Measurements from ENCODE around the gene ZDHHC14. TPM values are rescaled to one million over a fixed set of nuclear protein-coding genes. Genes with fewer than 3 reads are reported as not detected.
"Not testable (repeated sequence)": the region's sequence is repeated elsewhere in the genome, so short reads cannot be mapped to it uniquely, and the experiment has no call there.

The ZDHHC14 gene
- total RNA-seq, 2 experiments from 2014 or later, result 7.9 to 32.7 TPM

GRCh38 chr6:157561929-157562810 lies 181.2 kb downstream of the ZDHHC14 start:
- H3K9me3 Mint-ChIP-seq (ENCODE audit: low read depth), result no peaks in the 10 kb centered on the region
- H3K27me3 Mint-ChIP-seq, result peaks cover 16% of the 10 kb centered on the region
- H3K36me3 Mint-ChIP-seq, result peaks cover 13% of the 10 kb centered on the region
- no peak for ATAC-seq
- DNase-seq, result no peak
- H3K27ac Mint-ChIP-seq, result peak overlapping the region; percentile 41
- H3K4me3 Mint-ChIP-seq, result no peak overlapping the region
- peaks cover 69% of the 10 kb centered on the region for H3K4me1 Mint-ChIP-seq
- CTCF ChIA-PET, result interaction anchor here (0.9 to 2.3 kb wide), 3 partner anchors 9 to 24 kb away, joined by 3 to 5 read pairs (median 4); no protein-coding TSS in a partner anchor

DNA sequence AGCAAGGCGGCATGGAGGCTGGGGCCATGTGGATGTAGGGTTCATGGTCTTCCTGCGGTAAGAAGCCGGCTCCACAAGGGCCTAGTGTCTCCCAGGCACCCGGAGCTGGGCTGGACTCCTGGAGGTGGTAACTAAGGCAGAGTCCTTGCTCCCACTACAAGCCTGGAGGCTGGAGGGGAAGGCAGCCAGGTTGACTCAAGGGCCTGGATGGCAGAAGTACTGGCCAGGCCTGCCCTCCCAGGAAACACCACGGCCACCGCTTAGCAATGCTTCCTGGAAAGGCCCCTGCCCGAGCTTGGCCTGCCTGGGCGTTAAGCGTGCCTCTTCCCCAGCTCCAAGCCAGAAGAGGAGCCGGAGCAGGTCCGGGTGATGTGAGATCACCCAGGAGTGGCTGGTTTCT lies 182.0 kb downstream of the ZDHHC14 start:
- Mint-ChIP-seq H3K9me3 (ENCODE audit: low read depth) (no peaks in the 10 kb centered on the region), H3K4me3 (no peak overlapping the region), H3K4me1 (peaks cover 62% of the 10 kb centered on the region), H3K36me3 (peaks cover 17% of the 10 kb centered on the region), H3K27ac (no peak overlapping the region), H3K27me3 (peaks cover 16% of the 10 kb centered on the region)
- DNase-seq (no peak), ATAC-seq (no peak)
- CTCF ChIA-PET, result interaction anchor here (1.4 to 2.3 kb wide), 2 partner anchors 8 kb away, joined by 5 read pairs; no protein-coding TSS in a partner anchor

DNA sequence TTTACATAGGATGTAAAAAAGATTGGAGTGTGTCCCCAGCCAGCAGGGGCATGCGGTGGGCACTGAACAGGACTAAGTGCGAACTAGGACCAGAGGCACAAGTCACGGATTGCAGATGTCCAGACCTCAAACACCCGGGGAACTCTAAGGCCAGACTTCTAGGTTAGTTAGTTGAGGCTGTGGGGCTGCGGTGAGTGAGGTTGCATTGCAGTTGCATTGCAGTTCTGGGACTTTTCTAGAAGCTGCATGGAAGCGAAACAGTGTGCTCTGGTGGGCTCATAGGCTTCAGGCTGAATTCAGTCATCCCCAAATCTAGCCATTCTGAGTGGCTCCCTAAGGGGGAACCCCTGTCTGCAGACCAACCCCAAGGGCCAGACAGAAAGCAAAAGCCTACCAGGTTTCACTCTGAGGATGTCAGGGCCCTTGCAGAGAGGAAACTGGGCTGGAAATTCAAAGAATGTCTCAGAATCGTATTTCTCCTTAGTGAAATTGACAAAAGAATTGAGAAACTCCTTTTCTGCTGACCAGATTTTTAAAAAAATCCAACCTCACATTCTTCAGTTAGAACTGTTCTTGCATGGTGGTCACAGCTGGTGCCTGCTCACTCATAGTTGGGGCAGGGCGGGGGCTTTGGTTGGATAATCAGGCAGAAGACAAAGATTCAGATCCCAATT lies 182.8 kb downstream of the ZDHHC14 start:
- H3K9me3 Mint-ChIP-seq (ENCODE audit: low read depth), result peaks cover 2% of the 10 kb centered on the region
- H3K27me3 Mint-ChIP-seq, result peaks cover 16% of the 10 kb centered on the region
- CTCF ChIA-PET, result interaction anchor here (1.4 kb wide), 1 partner anchor 9 kb away, joined by 5 read pairs; no protein-coding TSS in a partner anchor
- DNase-seq (peak; percentile 83), ATAC-seq (peak; percentile 92)
- H3K4me1 Mint-ChIP-seq, result peaks cover 54% of the 10 kb centered on the region
- peak overlapping the region; percentile 70 for H3K27ac Mint-ChIP-seq
- peaks cover 21% of the 10 kb centered on the region for H3K36me3 Mint-ChIP-seq
- H3K4me3 Mint-ChIP-seq, result no peak overlapping the region

DNA sequence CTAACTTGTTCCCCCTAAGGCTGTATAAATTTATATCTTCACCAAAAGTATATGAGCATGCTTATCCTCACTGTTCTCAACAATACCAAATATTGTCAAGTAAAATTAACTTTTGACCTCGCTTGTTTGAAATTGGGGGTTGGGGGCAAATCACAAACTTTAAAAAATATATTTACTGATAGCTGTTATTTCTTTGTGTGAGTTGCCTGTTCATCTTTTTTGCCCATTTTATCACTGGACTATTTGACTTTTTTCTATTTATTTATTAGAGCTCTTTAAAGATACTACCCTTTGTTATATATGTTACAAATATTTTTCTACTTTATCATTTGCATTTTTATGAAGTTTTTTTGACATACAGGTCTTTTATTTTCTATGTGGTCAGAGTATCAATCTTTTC lies 187.7 kb downstream of the ZDHHC14 start:
- CTCF ChIA-PET, result interaction anchor here (1.2 to 1.3 kb wide), 2 partner anchors 42 to 189 kb away, joined by 3 to 4 read pairs; no protein-coding TSS in a partner anchor
- H3K36me3 Mint-ChIP-seq, result peaks cover 18% of the 10 kb centered on the region

GRCh38 chr6:157569543-157569942 lies 188.6 kb downstream of the ZDHHC14 start:
- Mint-ChIP-seq H3K4me3 (no peak overlapping the region), H3K4me1 (peaks cover 25% of the 10 kb centered on the region), H3K9me3 (ENCODE audit: low read depth) (peaks cover 2% of the 10 kb centered on the region), H3K36me3 (peaks cover 19% of the 10 kb centered on the region), H3K27me3 (peaks cover 9% of the 10 kb centered on the region), H3K27ac (no peak overlapping the region)
- CTCF ChIA-PET, result interaction anchor here (0.9 to 1.4 kb wide), 5 partner anchors 21 to 190 kb away, joined by 3 to 6 read pairs (median 3); no protein-coding TSS in a partner anchor
- DNase-seq, result no peak
- ATAC-seq, result peak; percentile 65

More for the DNA sequence above, 187.7 kb downstream of the ZDHHC14 start:
- Mint-ChIP-seq H3K27me3 (peaks cover 9% of the 10 kb centered on the region), H3K9me3 (ENCODE audit: low read depth) (peaks cover 2% of the 10 kb centered on the region), H3K27ac (no peak overlapping the region), H3K4me1 (peaks cover 32% of the 10 kb centered on the region), H3K4me3 (no peak overlapping the region)
- no peak for ATAC-seq
- no peak for DNase-seq

DNA sequence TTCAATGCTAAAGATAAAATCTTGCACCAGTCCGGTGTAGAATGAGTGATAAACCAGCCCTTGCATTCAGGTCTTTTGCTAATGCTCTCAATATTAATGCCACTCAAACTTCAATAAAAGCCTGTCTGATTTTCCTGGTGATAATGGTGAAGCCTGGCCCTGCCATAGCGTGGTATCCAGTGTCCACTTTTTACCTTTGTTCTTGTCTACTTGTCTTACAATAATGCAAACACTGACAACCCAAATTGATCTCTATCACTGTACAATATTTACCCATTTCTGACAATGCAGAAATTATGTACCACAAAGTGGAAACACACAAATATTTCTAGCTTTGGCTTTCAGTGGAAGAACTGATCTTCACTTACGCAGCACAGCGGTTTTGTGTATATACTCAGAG lies 189.1 kb downstream of the ZDHHC14 start:
- peak overlapping the region; percentile 80 for H3K27ac Mint-ChIP-seq
- peaks cover 21% of the 10 kb centered on the region for H3K4me1 Mint-ChIP-seq
- peaks cover 2% of the 10 kb centered on the region for H3K9me3 Mint-ChIP-seq (ENCODE audit: low read depth)
- peaks cover 21% of the 10 kb centered on the region for H3K36me3 Mint-ChIP-seq
- CTCF ChIA-PET, result interaction anchor here (0.9 to 1.8 kb wide), 5 partner anchors 16 to 105 kb away, joined by 3 to 6 read pairs (median 3); no protein-coding TSS in a partner anchor
- no peak overlapping the region for H3K4me3 Mint-ChIP-seq
- DNase-seq (no peak), ATAC-seq (peak; percentile 23)
- peaks cover 8% of the 10 kb centered on the region for H3K27me3 Mint-ChIP-seq

- Mint-ChIP-seq H3K4me1 (peaks cover 21% of the 10 kb centered on the region), H3K9me3 (ENCODE audit: low read depth) (peaks cover 2% of the 10 kb centered on the region), H3K4me3 (no peak overlapping the region), H3K27ac (no peak overlapping the region), H3K36me3 (peaks cover 19% of the 10 kb centered on the region), H3K27me3 (peaks cover 6% of the 10 kb centered on the region)
- DNase-seq (no peak), ATAC-seq (no peak)
- CTCF ChIA-PET, result interaction anchor here (1.2 to 1.8 kb wide), 5 partner anchors 9 to 96 kb away, joined by 3 to 5 read pairs (median 3); no protein-coding TSS in a partner anchor
These were observed 189.8 kb downstream of the ZDHHC14 start for GRCh38 chr6:157570752-157571151.

- peaks cover 2% of the 10 kb centered on the region for H3K9me3 Mint-ChIP-seq (ENCODE audit: low read depth)
- ATAC-seq (no peak), DNase-seq (no peak)
- peaks cover 6% of the 10 kb centered on the region for H3K27me3 Mint-ChIP-seq
- CTCF ChIA-PET, result interaction anchor here (0.8 to 1.8 kb wide), 5 partner anchors 9 to 190 kb away, joined by 3 to 5 read pairs (median 3); no protein-coding TSS in a partner anchor
- H3K36me3 Mint-ChIP-seq, result peaks cover 19% of the 10 kb centered on the region
- no peak overlapping the region for H3K4me3 Mint-ChIP-seq
- H3K27ac Mint-ChIP-seq, result no peak overlapping the region
- peaks cover 21% of the 10 kb centered on the region for H3K4me1 Mint-ChIP-seq
These were observed 190.3 kb downstream of the ZDHHC14 start for GRCh38 chr6:157571269-157571668.

GRCh38 chr6:157571950-157572349 lies 191.0 kb downstream of the ZDHHC14 start:
- peaks cover 19% of the 10 kb centered on the region for H3K4me1 Mint-ChIP-seq
- H3K4me3 Mint-ChIP-seq, result no peak overlapping the region
- CTCF ChIA-PET, result interaction anchor here (0.8 to 1.8 kb wide), 4 partner anchors 8 to 190 kb away, joined by 3 to 5 read pairs (median 4); no protein-coding TSS in a partner anchor
- ATAC-seq (no peak), DNase-seq (no peak)
- H3K9me3 Mint-ChIP-seq (ENCODE audit: low read depth), result peaks cover 2% of the 10 kb centered on the region
- peaks cover 6% of the 10 kb centered on the region for H3K27me3 Mint-ChIP-seq
- H3K36me3 Mint-ChIP-seq, result peaks cover 17% of the 10 kb centered on the region
- H3K27ac Mint-ChIP-seq, result no peak overlapping the region

DNA sequence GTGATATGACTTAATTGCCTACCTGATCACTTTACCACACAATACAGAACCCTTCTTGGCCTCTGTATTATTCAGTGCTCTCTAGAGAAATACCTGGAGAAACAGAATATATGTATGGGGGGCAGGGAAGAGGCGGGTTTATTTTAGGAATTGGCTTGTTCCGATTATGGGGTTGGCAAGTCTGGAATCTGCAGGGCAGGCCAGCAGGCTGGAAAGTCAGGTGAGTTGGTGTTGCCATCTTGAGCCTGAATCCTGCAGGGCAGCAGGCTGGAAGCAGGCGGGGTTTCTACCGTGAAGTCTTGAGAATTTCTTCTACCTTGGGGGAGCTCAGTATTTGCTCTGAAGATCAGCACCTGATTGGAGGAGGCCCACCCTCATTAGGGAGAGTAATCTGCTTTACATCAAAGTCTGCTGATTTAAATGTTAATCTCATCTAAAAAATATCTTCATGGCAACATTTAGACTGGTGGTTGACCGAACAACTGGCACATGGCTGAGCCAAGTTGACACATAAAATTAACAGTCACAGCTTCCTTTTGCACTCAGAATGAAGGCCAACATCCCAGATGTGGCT lies 193.9 kb downstream of the ZDHHC14 start:
- CTCF ChIA-PET, result no interaction called here
- Mint-ChIP-seq H3K27ac (no peak overlapping the region), H3K4me3 (no peak overlapping the region), H3K36me3 (peaks cover 11% of the 10 kb centered on the region), H3K4me1 (peaks cover 13% of the 10 kb centered on the region), H3K9me3 (ENCODE audit: low read depth) (peaks cover 3% of the 10 kb centered on the region), H3K27me3 (peaks cover 6% of the 10 kb centered on the region)
- peak; percentile 31 for DNase-seq
- no peak for ATAC-seq

DNA sequence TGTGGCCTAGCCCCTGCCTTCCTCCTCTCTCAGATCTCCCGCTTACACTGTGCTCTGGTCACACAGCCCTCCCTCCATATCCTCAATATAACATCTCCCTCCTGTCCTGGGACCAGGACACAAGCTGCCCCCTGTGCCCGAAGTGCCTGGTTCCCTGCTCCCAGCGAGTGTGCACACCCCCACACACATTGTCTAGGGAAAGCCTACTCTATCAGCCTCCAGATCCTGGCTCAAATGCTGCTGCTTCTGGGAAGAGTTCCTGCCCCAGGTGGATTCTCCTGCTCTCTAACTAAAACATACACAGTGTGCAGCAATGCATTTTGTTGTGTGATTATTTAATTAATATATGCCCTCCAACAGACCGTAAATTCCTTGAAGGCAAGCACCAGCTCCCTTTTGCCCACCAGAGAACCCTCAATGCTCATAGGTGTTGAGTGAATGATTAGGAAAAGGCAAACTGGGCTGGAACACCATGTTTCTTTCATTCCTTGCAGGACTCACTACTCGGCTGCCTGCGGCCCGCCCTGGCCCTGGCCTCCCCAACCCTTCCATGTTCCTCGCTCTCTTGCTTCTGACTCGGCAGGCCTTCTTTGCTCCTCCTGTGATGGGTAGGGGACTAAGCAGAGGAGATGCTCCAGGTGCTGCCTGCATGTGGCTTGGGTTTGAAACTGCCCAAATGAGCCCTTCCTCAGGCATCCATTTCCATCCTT lies 194.6 kb downstream of the ZDHHC14 start:
- H3K4me3 Mint-ChIP-seq, result no peak overlapping the region
- H3K27ac Mint-ChIP-seq, result no peak overlapping the region
- DNase-seq (peak; percentile 36), ATAC-seq (no peak)
- peaks cover 3% of the 10 kb centered on the region for H3K9me3 Mint-ChIP-seq (ENCODE audit: low read depth)
- peaks cover 13% of the 10 kb centered on the region for H3K36me3 Mint-ChIP-seq
- H3K4me1 Mint-ChIP-seq, result peaks cover 7% of the 10 kb centered on the region
- peaks cover 13% of the 10 kb centered on the region for H3K27me3 Mint-ChIP-seq
- CTCF ChIA-PET, result no interaction called here

- CTCF ChIA-PET; ATAC-seq; H3K27ac Mint-ChIP-seq; H3K4me1 Mint-ChIP-seq; H3K9me3 Mint-ChIP-seq (ENCODE audit: low read depth); DNase-seq; H3K4me3 Mint-ChIP-seq: not testable (repeated sequence)
- H3K36me3 Mint-ChIP-seq, result peaks cover 22% of the 10 kb centered on the region
- H3K27me3 Mint-ChIP-seq, result peaks cover 13% of the 10 kb centered on the region
These were observed 196.0 kb downstream of the ZDHHC14 start for GRCh38 chr6:157576991-157577390.

Measured in activated CD8-positive, alpha-beta memory T cell treated with anti-CD3 and anti-CD28 coated beads, Interleukin-2, amount 10 ng/mL, durations not matched to agents 7 days and 5 days (primary cell).